Left lobe of liver (tissue), 2 donors: ENCODE measurements around the gene GTF3C4. TPM values are rescaled to one million over a fixed set of nuclear protein-coding genes. Genes with fewer than 3 reads are reported as not detected.

ENCODE experiments used
- ATAC-seq: fragments of 200-7000 bp; cut with Tn5 transposase; one replicate; pipeline ENCODE4 v1.9.1; 2020; ENCODE audit warnings: mild to moderate bottlenecking, moderate library complexity
- DNase-seq: peaks from one replicate; pipeline ENCODE4 v3.0.0-alpha.2; 2020; ENCODE audit warnings: low spot score
- total RNA-seq: library from RNA; stranded (reverse); gene quantifications from one replicate; pipeline ENCODE4 v1.2.1, GENCODE V29; 2021
- donor health status: DM: no; HTN: no; CAD: no; lungs with moderate emphysema.
- donor health status: DM: no; HTN: yes; CAD: no.

Gene GTF3C4
- total RNA-seq, 1 donor from 2014 or later = 6.1 TPM

DNA sequence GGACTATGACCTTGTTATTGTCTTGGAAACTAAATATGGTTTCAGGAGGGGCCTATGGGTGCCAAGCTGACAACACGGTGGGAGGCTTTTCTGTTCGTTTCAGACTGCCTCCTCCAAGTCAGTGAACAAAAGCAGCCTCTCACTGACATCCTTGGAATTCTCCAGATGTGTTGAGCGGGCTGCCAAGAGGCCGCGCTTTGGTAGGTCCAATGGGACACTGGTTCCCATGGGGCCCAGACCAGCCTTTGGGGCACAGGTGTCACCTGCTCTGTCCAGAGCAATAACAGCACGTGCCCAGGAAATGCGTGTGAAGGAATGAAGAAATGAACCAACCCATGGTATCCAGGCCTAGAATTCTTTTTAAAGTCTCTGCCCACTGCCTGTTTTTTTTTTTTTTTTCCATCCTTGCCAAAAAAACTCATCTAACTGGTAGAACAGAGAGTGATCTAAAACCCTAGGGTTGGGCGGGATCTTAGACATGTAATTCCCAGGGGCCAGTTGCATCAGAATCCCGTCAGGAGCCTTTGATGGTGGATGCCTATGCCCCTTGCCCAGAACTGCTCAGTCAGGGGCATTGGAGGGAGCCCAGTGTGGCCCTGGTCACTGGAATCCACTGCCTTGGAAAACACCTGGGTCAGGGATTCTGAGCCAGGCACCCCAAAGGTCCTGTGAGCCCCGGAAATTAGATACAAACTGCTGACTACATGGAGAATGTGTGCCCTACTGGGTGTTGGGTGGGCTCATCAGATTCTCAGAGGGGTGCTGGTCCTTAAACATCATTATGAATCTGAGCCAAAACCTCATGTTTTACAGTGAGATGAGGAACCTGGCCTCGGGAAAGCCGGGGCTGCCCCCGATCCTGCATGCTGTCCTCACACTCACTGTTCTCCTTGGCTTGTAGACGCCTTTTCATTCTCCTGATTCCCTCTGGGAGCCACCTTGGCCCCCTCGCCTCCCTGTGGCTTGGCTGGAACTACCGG lies 60.1 kb downstream of the GTF3C4 start:
- ATAC-seq = no peak
- DNase-seq = no peak

- ATAC-seq (no peak), DNase-seq (no peak)
Observed at GRCh38 chr9:132731230-132731629, 61.0 kb downstream of the GTF3C4 start.

GRCh38 chr9:132732326-132733259 lies 62.3 kb downstream of the GTF3C4 start:
- ATAC-seq (no peak), DNase-seq (no peak)

- no peak for ATAC-seq
- no peak for DNase-seq
Observed at GRCh38 chr9:132733260-132733815, 63.1 kb downstream of the GTF3C4 start.

DNA sequence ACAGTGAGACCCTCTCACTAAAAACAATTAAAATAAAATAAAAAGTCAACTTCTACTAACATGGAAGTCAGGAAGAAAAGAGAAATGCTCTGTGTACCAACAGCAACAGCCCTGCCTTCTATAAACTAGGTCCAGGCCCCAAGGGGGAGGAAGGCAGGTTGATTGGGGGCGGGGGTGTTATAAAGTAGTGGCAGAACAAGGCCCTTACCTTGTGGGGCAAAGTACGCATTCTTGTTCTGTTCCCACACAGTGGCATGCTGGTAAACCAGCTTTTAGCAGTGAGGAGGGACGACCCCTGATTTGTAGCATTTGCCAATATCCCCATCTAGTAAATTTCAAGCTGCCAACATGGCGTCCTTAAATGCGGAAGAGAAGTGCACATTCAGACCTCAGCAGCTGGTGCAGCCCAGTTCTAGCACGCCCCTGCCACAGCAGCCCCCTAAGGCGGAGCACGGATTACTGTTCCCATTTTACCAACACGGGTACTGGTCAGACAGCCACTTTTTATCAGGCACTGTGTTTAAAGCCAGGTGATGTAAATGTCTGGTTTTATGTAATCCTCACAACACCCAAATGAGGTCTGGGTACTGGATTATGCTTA lies 69.5 kb downstream of the GTF3C4 start:
- no peak for DNase-seq
- ATAC-seq = no peak

DNA sequence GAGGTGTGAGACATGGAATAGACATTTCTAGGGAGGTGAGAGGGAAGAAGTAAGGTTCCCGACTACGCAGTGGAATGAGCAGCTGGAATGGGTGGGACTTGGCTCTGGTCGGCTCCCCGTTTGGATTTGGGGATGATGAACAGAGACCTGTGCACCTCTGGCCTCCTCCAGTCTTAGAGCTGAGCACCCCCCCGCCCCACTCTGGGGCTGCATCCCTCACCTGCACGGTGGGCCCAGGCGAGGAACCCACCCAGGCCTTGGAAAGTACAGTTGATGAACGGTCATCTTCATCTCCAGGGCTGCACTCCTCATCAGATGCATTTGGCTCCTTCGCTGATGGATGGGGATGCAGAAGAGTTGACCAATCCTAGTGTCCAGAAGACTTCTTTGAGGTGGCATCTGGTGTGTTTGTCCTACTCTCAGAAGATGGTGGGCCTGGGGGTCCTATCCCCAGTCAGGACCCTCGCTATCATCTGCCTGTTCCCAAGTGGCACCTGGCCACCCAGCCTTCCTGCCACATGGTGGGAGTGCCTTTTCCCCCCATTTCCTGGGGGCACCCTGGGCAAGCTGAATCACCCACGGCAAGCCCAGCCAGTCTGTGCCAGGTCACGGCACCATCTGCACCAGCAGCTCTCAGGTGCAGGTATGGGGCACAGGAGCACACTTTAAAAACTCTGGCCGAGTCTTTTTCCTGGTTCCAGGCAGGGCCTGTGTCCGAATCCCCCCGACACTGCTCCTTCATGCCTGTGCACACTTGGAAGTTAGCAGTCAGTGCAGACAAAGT lies 70.5 kb downstream of the GTF3C4 start:
- ATAC-seq = no peak
- no peak for DNase-seq

DNA sequence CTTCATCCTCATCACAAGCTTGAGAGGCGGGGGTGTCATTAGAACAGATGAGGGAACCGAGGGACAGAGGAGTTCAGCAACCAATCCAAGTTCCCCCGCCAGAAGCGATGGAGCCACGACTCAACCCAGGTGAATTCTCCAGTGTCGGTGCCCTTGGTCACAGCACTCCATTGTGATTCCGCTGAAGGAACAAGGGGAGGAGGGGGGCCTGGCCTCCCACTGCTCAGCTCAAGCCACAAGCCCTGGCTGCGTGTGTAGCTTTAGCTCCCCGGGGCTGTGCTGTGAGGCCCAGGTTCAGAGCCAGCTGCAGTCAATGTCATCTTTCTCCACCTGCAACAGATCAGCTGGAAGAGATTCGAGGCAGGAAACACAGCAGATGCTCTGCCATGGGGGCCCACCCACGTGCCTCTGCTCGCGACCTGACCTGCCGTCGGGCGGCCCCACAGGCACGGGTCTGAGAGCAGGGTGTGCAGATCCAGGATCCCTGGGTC lies 72.6 kb downstream of the GTF3C4 start:
- no peak for ATAC-seq
- DNase-seq = no peak

DNA sequence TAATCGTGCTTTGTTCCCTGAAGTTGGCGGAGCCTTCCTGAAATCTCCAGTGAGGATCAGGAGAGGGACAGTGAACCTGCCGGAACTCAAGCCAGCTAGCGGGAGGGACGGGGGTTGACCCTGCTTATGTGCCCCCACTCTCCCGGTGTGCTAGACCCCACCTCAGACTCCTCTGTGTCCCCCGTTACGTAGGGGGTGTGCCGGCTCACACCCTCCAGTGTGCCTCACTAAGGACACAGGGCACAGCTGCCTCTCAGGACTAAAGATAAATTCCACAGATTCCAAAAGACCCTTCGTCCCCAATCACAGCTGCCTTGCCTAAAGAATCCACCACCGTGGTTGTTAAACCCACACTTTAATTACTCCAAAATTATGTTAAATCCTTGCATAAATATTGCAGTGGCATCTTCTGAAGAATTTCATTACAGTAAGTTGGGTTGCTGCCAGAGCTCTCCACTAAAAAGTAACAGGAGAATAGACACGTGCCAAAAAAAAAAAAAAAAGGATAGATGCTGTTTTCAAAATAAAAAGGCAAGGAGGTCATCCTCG lies 73.7 kb downstream of the GTF3C4 start:
- DNase-seq (no peak), ATAC-seq (no peak)

Other genes with a start within 250 kb of the GTF3C4 start
- not detected for gene BARHL1, start 87.9 kb upstream of the GTF3C4 start, total RNA-seq
- 7.7 TPM for gene DDX31, start 481 bp upstream of the GTF3C4 start, total RNA-seq
- not detected for gene AK8, start 207.8 kb downstream of the GTF3C4 start, total RNA-seq
- 0.75 TPM for gene SPACA9, start 208.4 kb downstream of the GTF3C4 start, total RNA-seq